ENCODE data around the gene KANSL1.

Gene KANSL1

DNA sequence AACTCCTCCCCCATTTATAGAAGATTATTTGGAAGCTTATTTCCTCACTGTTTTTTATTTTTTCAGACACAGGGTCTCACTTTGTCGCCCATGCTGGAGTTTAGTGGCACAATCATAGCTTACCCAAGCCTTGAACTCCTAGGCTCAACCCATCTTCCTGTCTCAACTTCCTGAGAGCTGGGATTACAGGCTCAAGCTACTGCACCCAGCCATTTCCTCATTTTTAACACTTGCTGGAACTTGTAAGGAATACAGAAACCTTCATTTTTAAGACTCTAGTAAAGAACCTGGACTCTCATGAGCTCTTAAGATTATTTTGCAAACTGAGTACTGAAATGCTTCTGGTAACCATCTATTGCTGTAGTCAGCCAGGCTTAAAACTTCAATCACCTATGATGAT lies 29.9 kb downstream of the KANSL1 start:
- TF ChIP-seq, protein P1, sequence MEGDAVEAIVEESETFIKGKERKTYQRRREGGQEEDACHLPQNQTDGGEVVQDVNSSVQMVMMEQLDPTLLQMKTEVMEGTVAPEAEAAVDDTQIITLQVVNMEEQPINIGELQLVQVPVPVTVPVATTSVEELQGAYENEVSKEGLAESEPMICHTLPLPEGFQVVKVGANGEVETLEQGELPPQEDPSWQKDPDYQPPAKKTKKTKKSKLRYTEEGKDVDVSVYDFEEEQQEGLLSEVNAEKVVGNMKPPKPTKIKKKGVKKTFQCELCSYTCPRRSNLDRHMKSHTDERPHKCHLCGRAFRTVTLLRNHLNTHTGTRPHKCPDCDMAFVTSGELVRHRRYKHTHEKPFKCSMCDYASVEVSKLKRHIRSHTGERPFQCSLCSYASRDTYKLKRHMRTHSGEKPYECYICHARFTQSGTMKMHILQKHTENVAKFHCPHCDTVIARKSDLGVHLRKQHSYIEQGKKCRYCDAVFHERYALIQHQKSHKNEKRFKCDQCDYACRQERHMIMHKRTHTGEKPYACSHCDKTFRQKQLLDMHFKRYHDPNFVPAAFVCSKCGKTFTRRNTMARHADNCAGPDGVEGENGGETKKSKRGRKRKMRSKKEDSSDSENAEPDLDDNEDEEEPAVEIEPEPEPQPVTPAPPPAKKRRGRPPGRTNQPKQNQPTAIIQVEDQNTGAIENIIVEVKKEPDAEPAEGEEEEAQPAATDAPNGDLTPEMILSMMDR (IDR thresholded peaks at IDR 0.05; ENCODE audit: insufficient read depth, low read depth, low read length, missing control alignments), result no peak

DNA sequence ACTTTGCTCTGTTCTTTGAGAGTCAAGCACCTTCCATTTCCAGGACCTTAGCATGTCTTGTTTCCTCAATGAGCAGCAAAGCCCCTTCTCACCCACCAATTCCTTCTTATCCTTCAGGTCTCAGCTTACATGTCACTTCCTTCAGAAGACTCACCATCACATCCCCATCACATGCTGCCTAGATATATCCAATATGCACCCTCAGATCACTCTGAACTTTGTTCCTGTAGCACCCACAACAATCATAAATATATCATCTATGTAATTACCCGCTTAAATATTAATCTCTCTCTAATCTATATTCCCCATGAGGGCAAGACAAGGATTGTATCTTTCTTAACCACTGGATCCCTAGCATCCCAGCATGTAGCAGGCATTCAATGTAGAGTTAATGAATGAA lies 30.4 kb downstream of the KANSL1 start:
- no peak overlapping the region for H3K4me3 ChIP-seq (ENCODE audit: low read length)
- TF ChIP-seq, protein P1 (IDR thresholded peaks at IDR 0.05; ENCODE audit: insufficient read depth, low read depth, low read length, missing control alignments), result no peak
- no peak for DNase-seq (ENCODE audit: low read depth)

More for the DNA sequence above, 29.9 kb downstream of the KANSL1 start:
- DNase-seq (ENCODE audit: low read depth), result peak; percentile 88
- H3K4me3 ChIP-seq (ENCODE audit: low read length), result peak overlapping the region; percentile 1

DNA sequence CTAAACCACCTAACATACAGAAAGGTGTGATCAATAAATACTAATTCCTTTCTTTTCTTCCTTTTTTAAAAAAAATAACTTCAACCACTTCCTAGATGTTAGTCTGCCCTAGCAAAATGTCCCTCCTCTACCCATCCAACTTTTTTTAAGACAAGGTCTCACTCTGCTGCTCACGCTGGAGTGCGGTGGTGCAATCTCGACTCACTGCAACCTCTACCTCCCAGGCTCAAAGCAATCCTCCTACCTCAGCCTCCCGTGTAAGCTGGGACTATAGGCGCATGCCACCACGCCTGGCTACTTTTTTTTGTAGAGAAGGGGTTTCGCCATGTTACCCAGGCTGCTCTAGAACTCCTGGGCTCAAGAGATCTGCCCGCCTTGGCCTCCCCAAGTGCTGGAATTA lies 33.1 kb downstream of the KANSL1 start:
- DNase-seq (ENCODE audit: low read depth), result no peak
- H3K4me3 ChIP-seq (ENCODE audit: low read length), result no peak overlapping the region
- TF ChIP-seq, protein P1 (IDR thresholded peaks at IDR 0.05; ENCODE audit: insufficient read depth, low read depth, low read length, missing control alignments), result no peak

DNA sequence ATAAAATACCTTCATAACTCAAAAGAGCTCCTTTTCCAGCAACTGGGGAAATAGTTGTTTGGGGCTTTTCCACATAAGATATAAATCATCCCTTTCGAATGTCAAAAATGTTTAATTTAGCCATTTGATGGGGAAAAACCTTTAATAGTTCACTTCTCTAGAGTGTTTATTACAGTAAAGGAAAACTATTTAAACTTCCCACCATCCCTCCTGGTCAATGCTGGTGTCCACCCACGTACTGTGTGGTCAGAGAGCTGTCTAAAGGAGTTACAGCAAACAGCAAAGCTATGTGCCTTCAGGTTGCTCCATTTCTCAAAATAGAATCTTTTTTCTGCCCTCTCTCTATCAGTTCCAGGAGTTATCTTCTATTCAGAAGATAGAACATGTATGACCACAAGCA lies 33.5 kb downstream of the KANSL1 start:
- DNase-seq (ENCODE audit: low read depth), result peak; percentile 36
- TF ChIP-seq, protein P1 (IDR thresholded peaks at IDR 0.05; ENCODE audit: insufficient read depth, low read depth, low read length, missing control alignments), result no peak
- H3K4me3 ChIP-seq (ENCODE audit: low read length), result no peak overlapping the region

DNA sequence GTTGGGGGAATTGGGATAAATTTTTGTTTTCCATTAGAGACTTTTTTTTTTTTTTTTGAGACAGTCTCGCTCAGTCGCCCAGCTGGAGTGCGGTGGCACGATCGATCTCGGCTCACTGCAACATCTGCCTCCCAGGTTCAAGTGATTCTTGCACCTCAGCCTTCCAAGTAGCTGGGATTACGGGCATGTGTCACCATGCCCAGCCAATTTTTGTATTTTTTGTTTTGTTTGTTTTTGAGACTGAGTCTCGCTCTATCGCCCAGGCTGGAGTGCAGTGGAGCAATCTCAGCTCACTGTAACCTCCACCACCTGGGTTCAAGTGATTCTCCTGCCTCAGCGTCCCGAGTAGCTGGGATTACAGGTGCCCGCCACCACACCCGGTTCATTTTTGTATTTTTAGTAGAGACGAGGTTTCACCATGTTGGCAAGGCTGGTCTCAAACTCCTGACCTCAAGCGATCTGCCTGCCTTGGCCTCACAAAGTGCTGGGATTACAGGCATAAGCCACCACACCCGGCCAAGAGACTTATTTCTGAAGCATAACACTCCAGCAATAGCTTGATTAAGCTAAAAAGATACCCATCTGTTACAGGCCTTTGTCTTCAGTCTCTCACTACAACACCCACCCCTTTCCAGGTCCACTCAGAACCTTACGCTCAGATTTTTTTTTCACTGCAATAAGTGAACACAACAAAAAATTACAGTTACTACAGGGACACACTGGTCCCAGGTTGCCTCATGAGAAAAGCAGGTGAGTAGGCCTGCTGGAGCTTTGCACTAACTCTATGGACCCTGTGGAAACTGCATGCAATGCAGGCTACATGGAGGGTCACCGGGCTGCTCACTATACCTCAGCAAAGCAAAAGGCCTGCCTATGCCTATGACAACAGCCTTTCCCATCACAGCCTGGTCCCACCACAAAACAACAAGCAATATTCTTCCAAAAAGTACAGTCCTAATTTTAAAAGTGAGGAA lies 34.6 kb downstream of the KANSL1 start:
- DNase-seq (ENCODE audit: low read depth), result peak; percentile 38
- TF ChIP-seq, protein P1 (IDR thresholded peaks at IDR 0.05; ENCODE audit: insufficient read depth, low read depth, low read length, missing control alignments), result no peak
- H3K4me3 ChIP-seq (ENCODE audit: low read length), result no peak overlapping the region

DNA sequence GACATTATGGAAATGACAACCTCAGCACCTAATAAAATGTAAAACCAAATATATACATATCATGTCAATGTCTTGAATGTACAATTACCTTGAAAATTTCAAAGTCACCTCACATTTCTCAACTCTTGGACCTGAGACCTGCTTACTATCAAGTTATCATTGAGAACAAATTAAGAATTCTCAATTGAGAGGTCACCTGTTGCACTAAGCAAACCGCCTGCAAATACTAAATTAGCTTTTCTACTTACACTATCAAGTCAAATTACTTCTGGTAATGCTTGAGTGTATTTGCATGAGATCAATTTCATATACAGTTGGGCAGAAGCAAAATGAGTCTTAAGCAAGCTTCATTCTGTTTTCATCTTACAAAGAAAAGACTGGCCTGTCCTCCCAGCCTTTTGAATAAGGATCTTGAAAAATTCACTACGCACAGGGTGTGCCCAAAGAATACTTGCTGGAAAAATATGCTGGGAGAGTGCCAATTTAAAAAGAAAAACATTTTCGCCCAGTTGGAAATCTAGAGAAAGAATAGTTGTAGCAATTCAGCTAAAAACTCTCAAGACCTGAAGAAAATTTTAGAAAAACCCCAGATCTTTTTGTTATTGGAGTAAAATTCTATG lies 35.7 kb downstream of the KANSL1 start:
- no peak overlapping the region for H3K4me3 ChIP-seq (ENCODE audit: low read length)
- TF ChIP-seq, protein P1 (IDR thresholded peaks at IDR 0.05; ENCODE audit: insufficient read depth, low read depth, low read length, missing control alignments), result no peak
- DNase-seq (ENCODE audit: low read depth), result peak; percentile 33
